Measurements from ENCODE around the gene PSMG3.

Gene PSMG3

DNA sequence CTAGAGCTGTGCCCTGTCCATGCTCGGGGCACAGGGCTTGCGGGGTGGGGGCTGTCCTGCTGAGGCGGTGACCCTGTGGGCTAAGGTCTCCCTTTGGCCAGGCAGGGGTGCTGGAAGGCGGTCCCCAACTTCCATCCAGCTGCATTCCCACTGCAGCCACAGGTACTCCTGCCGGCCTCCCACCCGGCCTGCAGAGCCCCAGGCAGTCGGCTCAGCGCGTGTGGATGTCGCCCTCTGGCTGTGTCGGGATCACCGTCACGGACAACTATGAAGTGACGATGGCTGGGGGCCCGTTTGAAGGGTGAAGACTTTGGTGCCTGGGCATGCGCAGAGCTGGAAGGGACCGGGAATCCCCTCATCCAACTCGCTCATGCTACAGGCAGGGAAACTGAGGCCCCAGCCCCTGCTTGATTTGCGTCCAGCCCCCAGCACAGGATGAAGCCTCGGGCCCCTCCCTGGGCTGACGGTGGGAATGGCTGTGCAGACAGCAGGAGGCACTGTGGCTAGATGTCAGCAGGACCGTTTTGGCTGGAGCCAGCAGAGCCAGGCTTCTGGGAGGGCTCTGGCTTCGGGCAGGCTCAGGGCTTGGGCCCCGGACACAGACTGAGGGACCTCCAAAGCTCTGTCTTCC is 11.5 kb downstream of the PSMG3 start:
- no peak for DNase-seq

GRCh38 chr7:1557771-1558170 is 12.1 kb downstream of the PSMG3 start:
- DNase-seq, result no peak

GRCh38 chr7:1557006-1557405 is 12.8 kb downstream of the PSMG3 start:
- no peak for DNase-seq

DNA sequence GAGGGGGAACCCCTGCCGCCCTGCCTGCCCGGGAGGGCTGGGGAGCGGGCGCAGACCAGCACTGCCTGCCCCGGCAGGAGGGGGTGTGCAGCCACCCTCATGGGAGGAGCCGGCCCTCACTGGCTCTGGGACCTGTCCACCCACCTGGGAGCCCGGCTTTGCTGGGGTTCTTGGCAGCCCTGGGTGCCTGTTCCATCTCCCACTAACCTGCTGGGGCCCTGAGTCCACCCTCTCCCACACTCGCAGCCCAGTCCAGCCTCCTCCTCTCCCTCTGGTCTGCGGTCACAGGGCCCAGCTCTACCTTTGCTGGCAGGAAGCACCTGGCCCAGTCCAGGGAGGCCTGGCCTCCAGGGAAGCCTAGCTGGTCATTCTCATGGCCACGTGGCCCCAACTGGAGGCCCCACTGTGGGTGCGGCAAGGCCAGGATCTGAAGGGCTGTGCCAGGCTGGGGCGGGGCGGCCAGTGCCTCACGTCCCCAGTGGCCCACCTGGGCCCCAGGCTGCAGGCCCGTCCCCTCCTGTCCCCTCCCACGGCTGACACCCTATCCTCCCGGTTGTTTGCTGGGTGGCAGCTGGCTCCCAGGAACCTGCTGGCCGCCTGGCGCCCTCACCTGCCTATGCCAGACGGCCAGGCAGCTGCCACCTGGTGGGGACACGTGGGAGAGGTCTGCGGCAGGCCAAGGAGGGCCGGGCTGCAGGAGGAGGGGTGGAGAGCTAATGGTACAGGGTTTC is 13.9 kb downstream of the PSMG3 start, which contains the start of gene TMEM184A:
Gene TMEM184A, minus strand, starts transcription at position 393 of the 731 bp plus-strand sequence. CDS start 721 bp downstream, outside the sequence.
- DNase-seq, result peak in 1 of 14 donors; percentile 49

- DNase-seq, result no peak
Measured at GRCh38 chr7:1555046-1555812, 14.6 kb downstream of the PSMG3 start.

DNA sequence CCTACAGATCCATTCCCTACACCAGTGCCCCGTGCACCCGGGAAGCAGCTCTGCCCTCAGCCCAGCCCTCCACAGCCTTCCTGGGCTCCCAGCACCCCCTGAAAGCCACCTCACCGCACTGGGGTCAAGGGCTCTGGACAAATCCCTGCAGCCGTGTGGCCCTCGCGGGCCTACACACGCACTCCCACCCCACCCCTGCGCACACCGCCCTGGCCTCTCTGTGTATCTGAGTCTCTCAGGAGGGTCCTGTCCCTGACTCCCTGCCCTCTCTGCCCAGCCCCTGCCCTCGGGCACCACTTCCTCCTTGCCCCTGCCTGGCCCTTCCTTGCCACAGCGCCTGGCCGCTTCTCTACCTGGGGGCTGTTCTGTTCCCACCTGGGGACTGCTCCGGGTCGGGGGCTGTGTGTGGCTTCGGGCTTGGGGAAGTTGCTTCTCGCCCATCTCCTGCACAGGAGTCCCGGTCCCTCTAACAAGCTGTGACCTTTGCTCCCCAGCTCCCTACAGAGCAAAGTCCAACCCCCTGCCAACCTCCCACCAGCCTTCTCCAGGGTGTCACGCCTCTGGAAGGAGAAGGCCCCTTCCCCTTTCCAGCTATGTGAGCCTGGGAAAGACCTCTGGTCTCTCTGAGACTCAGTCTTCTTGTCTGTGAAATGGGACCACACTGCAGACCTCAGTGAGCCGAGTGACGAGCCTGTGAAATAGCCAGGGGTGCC is 15.3 kb downstream of the PSMG3 start:
- no peak for DNase-seq

DNA sequence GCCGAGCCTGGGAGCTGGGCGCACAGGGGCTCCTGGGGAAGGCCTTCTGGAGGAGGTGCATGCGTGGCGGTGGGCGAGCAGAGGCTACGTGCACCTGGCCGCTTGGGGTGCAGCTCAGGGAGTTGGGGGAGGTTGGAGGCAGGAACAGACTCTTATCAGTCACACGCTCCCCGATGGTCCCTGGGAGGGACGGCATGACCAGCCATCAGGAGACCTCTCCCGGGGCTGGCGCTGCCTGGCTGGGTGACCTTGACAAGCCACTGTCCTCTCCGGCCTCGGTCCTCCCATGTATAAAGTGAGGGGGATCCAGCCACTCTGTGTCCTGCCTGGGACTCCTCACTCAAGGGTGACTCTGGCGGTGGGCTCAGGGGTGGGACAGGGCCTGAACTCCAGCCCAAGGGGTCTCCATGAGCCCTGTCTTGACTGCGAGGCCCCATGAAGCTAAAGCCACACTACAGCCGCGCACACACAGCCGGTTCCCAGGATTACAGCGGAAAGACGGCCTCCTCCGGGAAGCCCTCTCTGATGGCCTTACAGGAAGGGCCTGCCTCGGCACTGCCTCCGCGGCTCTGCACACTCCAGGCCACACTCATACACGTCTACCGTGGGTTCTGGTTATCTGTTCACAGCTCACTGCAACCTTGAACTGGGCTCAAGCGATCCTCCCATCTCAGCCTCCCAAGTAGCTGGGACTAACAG is 16.2 kb downstream of the PSMG3 start:
- DNase-seq, result no peak

DNA sequence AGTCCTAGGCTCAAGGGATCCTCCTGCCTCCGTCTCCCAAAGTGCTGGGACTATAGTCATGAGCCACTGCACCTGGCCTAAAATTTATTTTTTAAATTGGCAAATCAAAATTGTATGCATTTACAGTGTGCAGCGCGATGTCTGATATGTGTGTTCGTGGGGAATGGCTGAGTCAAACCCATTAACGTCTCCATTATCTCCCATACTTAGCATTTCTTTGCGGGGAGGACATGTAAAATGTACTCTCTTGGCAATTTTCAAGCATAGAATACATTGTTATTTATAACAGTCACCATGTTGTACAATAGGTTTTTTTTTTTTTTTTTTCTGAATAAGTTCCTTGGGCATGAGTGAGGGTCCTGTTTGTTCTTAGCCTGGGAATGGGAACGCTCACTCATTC is 17.6 kb downstream of the PSMG3 start:
- no peak for DNase-seq

GRCh38 chr7:1550846-1551155 is 19.0 kb downstream of the PSMG3 start:
- no peak for DNase-seq

GRCh38 chr7:1550005-1550845 is 19.6 kb downstream of the PSMG3 start:
- no peak for DNase-seq

DNA sequence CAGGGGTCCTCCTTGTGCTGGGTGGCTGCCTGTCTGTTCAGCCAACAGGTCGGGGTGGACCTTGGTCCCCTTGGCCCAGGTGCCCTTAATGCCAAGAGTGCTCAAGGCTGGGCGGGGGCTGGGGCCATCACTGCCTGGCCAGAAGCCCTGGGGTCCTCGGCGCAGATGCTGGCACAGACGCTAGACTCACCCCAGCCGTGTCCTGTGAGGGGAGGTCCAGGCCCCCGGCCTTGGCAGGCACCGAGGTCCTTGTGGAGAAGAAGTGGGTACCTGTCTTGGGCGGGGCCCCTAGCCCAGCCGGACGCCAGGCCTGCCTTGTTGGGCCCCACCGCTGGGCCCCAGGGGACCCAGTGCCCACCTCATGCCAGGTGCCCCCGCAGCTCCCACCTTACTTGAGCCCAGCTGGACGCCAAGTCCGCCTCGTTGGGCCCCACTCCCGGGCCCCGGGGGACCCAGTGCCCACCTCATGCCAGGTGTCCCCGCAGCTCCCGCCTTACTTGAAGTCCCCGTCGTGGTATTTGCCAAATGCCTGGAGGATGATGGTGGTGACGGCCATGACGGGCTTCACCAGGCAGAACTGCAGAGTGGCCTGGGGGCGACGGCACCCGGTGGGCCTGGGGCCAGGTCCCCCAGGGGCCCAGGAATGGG is 20.4 kb downstream of the PSMG3 start:
- DNase-seq, result no peak

- no peak for DNase-seq
Measured at GRCh38 chr7:1548944-1549343, 20.9 kb downstream of the PSMG3 start.

DNA sequence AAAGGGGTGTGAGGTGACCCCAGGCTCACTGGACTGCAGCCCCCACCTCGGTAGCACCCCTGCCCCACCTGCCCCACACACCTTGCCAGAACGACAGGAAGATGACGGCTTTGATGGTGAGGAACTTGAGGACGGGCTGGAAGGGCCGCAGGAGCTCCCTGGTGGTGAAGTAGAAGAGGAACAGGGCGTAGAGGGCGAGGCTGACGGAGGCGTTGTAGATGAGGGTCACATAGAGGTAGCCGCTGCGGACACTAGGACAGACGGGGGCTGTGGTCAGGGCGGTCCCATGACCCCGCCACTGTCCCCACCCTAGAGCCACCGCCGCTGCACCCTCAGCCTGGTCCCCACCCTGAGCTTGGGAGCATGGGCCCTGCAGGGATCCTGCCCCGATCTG is 21.4 kb downstream of the PSMG3 start:
- DNase-seq, result no peak

GRCh38 chr7:1547777-1548437 is 21.9 kb downstream of the PSMG3 start:
- no peak for DNase-seq

GRCh38 chr7:1546909-1547776 is 22.7 kb downstream of the PSMG3 start:
- no peak for DNase-seq

DNA sequence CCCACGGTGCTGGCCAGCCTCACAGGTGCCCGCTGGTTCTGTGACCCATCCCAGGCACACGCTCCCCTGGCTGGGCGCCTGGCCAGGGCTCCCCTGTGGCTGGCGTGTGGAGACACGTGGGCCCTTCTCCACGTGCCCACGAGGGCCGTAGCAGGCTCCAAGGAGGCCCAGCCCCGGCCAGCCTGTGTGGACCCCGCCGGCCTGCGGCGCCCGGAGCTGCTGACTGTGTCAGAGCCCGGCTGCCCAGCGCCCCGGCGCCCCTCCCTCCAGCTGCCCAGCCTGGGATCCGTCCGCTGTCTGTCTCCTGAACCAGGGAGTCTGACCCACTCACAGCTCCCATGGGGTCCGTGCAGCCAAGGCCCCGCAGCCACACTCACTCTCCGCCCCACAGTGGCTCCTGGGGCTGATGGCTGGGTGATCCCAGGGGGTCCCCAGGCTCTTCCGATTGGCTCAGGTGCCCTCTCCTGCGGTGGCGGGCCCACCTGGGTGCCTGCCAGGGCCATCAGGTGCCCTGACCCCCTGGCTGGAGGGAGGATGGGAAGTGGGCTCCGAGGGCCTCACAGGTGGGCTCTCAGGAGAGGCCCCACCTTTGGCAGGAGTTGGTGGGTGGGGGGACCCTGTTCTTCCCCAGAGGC is 23.4 kb downstream of the PSMG3 start:
- no peak for DNase-seq

GRCh38 chr7:1545417-1546246 is 24.2 kb downstream of the PSMG3 start:
- no peak for DNase-seq

- no peak for DNase-seq
Measured at GRCh38 chr7:1544896-1545416, 24.9 kb downstream of the PSMG3 start.
